Coronary artery (tissue), 2 donors: ENCODE data around the gene ECM1.

Source experiments
- DNase-seq: peaks from one replicate; pipeline ENCODE4 v3.0.0-alpha.2; 2017; ENCODE audit warnings: low spot score
- H3K27ac ChIP-seq, 2 donors: fragments of 200-600 bp; sonication (generic); one replicate each; pipeline ENCODE4 v1.5.1; 2016 to 2019
- H3K4me3 ChIP-seq: fragments of 200-600 bp; sonication (generic); 2 replicates; pipeline ENCODE4 v1.5.1; 2016; ENCODE audit warnings: mild to moderate bottlenecking, moderate library complexity
- CTCF ChIP-seq: fragments of 200-600 bp; sonication (generic); IDR thresholded peaks from one replicate; pipeline ENCODE4 v1.5.1; 2019; ENCODE audit warnings: antibody characterized with exemption

Gene ECM1

GRCh38 chr1:150553392-150554085, 45.6 kb downstream of the ECM1 start:
- peak; percentile 76 for DNase-seq
- Histone ChIP-seq H3K4me3 (peak overlapping the region; percentile 31), H3K27ac (peak overlapping the region in 1 of 2 donors; percentile 99)
- no peak for TF ChIP-seq CTCF

GRCh38 chr1:150554086-150554452, 46.2 kb downstream of the ECM1 start:
- Histone ChIP-seq H3K27ac (peak overlapping the region in 1 of 2 donors; percentile 99), H3K4me3 (no peak overlapping the region)
- DNase-seq = no peak
- TF ChIP-seq CTCF = no peak

GRCh38 chr1:150555198-150555970, 47.5 kb downstream of the ECM1 start:
- Histone ChIP-seq H3K4me3 (no peak overlapping the region), H3K27ac (no peak overlapping the region)
- TF ChIP-seq CTCF = no peak

GRCh38 chr1:150555971-150556865, 48.3 kb downstream of the ECM1 start:
- H3K4me3 ChIP-seq = no peak overlapping the region
- peak; percentile 71 for DNase-seq
- H3K27ac ChIP-seq = peak overlapping the region in 1 of 2 donors; percentile 53
- no peak for TF ChIP-seq CTCF

More at GRCh38 chr1:150555198-150555970, 47.5 kb downstream of the ECM1 start:
- DNase-seq = peak; percentile 70

- peak overlapping the region in 1 of 2 donors; percentile 20 for H3K27ac ChIP-seq
- no peak overlapping the region for H3K4me3 ChIP-seq
- DNase-seq = peak; percentile 77
- TF ChIP-seq CTCF = no peak
Measured at GRCh38 chr1:150557065-150557600, 49.2 kb downstream of the ECM1 start.

GRCh38 chr1:150557813-150558212, 49.9 kb downstream of the ECM1 start:
- Histone ChIP-seq H3K4me3 (no peak overlapping the region), H3K27ac (peak overlapping the region; percentile 20 to 32)
- peak; percentile 73 for DNase-seq
- no peak for TF ChIP-seq CTCF
